PC-3 (cell line): Measurements from ENCODE around the gene SIAH2. TPM values are rescaled to one million over a fixed set of nuclear protein-coding genes. Genes with fewer than 3 reads are reported as not detected.
A peak's percentile ranks its signal among the peaks of the same experiment; 100 is the strongest.

ENCODE experiments used
- ATAC-seq: fragments of 200-7000 bp; cut with Tn5 transposase; 2 replicates; pipeline ENCODE4 v1.9.1; 2020; ENCODE audit warnings: mild to moderate bottlenecking, moderate library complexity
- BruUV-seq: library from RNA; stranded (reverse); fragments of 400-500 nt; replicated peaks from 2 replicates; lab custom pipeline; 2021; lab: Mats Ljungman, UMichigan
- CTCF ChIA-PET: fragments of 300-600 bp; sonication (Branson Sonifier 250); formaldehyde crosslinking; loops from one replicate; lab custom pipeline; 2022; ENCODE audit warnings: antibody characterized with exemption; lab: Charles Lee
- POLR2A ChIA-PET: fragments of 300-600 bp; sonication (Branson Sonifier 250); formaldehyde crosslinking; loops from one replicate; lab custom pipeline; 2022; ENCODE audit warnings: antibody characterized with exemption; ENCODE audit not compliant: unreplicated experiment; lab: Charles Lee
- DNase-seq: peaks from one replicate; pipeline ENCODE4 v3.0.0-alpha.2; 2015
- H2AFZ ChIP-seq: fragments of 300-600 bp; sonication (generic); 2 replicates; pipeline ENCODE4 v1.6.0; 2016; ENCODE audit warnings: antibody characterized with exemption, low read length
- H3F3A ChIP-seq: fragments of 300-600 bp; sonication (generic); one replicate; pipeline ENCODE4 v1.6.0; 2017; ENCODE audit warnings: antibody characterized with exemption, low read length, control low read depth, mild to moderate bottlenecking; ENCODE audit not compliant: unreplicated experiment
- H3K27ac ChIP-seq: fragments of 300-600 bp; sonication (generic); 2 replicates; pipeline ENCODE4 v1.5.1; 2016; ENCODE audit warnings: mild to moderate bottlenecking, low read length
- H3K27me3 ChIP-seq: fragments of 300-600 bp; sonication (generic); 2 replicates; pipeline ENCODE4 v1.6.1; 2016; ENCODE audit warnings: low read length, mixed read lengths
- H3K36me3 ChIP-seq: fragments of 300-600 bp; sonication (generic); 2 replicates; pipeline ENCODE4 v1.6.1; 2016; ENCODE audit warnings: low read depth, mixed run types, low read length, mixed read lengths
- H3K4me1 ChIP-seq: fragments of 300-600 bp; sonication (generic); 2 replicates; pipeline ENCODE4 v1.5.1; 2016; ENCODE audit warnings: low read length; ENCODE audit not compliant: insufficient read depth
- H3K4me2 ChIP-seq: fragments of 300-600 bp; sonication (generic); 2 replicates; pipeline ENCODE4 v1.6.0; 2016; ENCODE audit warnings: low read length
- H3K4me3 ChIP-seq: fragments of 300-600 bp; sonication (generic); 2 replicates; pipeline ENCODE4 v1.5.1; 2016; ENCODE audit warnings: mild to moderate bottlenecking, low read length, mixed read lengths
- H3K79me2 ChIP-seq: fragments of 300-600 bp; sonication (generic); 2 replicates; pipeline ENCODE4 v1.6.1; 2017; ENCODE audit warnings: low read length, mixed read lengths
- H3K9ac ChIP-seq: fragments of 300-600 bp; sonication (generic); 2 replicates; pipeline ENCODE4 v1.6.0; 2016; ENCODE audit warnings: mild to moderate bottlenecking, low read length
- H3K9me2 ChIP-seq: fragments of 300-600 bp; sonication (generic); replicated peaks from 2 replicates; pipeline ENCODE4 v1.6.1; 2016; ENCODE audit warnings: mixed run types, low read length, mixed read lengths
- H3K9me3 ChIP-seq: fragments of 300-600 bp; sonication (generic); 2 replicates; pipeline ENCODE4 v1.6.1; 2016; ENCODE audit warnings: low read length, mixed read lengths
- H4K20me1 ChIP-seq: fragments of 300-600 bp; sonication (generic); 2 replicates; pipeline ENCODE4 v1.6.1; 2016; ENCODE audit warnings: low read length, mixed read lengths
- EZH2 ChIP-seq: fragments of 300-600 bp; sonication (generic); IDR thresholded peaks from one replicate; pipeline ENCODE4 v1.6.1; 2017; ENCODE audit warnings: antibody characterized with exemption, mild to moderate bottlenecking, low read length; ENCODE audit not compliant: unreplicated experiment
- EZH2phosphoT487 ChIP-seq: fragments of 300-600 bp; sonication (generic); IDR thresholded peaks from 2 replicates; pipeline ENCODE4 v1.6.1; 2018; ENCODE audit warnings: mild to moderate bottlenecking, antibody characterized with exemption, low read length, borderline replicate concordance
- intact Hi-C: fragments of 100-400 bp; cut with micrococcal nuclease; formaldehyde crosslinking; loops from 2 replicates; pipeline ENCODE4 v1.9.0; 2023
- total RNA-seq: library from RNA; depleted of rRNA; stranded (reverse); fragments of >200 nt; gene quantifications from 2 replicates; pipeline ENCODE4 v1.2.3, GENCODE V29; 2014
- TF ChIP-seq, protein P1 (sequence below): fragments of 300-600 bp; sonication (generic); conservative IDR thresholded peaks from 2 replicates; pipeline ENCODE4 v1.5.1; 2017; ENCODE audit warnings: antibody characterized with exemption, low read depth, mild to moderate bottlenecking, low read length

SIAH2 gene
- total RNA-seq, 1 experiment from 2014 or later = 37.8 TPM

DNA sequence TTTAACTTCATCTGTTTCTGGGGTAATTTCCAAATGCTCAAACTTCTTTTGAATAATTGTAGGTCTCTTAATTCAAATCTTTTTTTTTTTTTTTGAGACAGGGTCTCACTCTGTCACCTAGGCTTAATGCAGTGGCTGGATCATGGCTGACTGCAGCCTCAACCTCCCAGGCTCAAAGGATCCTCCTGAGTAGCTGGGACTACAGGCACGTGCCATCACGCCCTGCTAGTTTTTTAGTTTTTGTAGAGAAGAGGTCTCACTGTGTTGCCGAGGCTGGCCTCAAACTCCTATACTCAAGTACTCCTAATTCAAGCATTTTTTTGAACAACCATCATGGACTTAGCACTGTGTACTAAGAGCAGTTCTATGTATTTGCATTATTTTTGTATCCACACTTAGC is 3.8 kb upstream of the SIAH2 start:
- Histone ChIP-seq H2AFZ (no peak overlapping the region), H3K79me2 (peaks cover 13% of the 10 kb centered on the region), H3F3A (no peaks in the 10 kb centered on the region), H3K9ac (no peak overlapping the region), H3K4me2 (peak overlapping the region; percentile 18; the same call in 1 of the 2 replicates), H3K27ac (no peak overlapping the region), H3K9me3 (no peaks in the 10 kb centered on the region), H3K4me3 (no peak overlapping the region), H3K27me3 (no peaks in the 10 kb centered on the region), H3K9me2 (no peaks in the 10 kb centered on the region), H3K4me1 (peaks cover 23% of the 10 kb centered on the region), H3K36me3 (no peaks in the 10 kb centered on the region), H4K20me1 (no peaks in the 10 kb centered on the region)
- BruUV-seq = no TSS peak
- ATAC-seq (no peak), DNase-seq (no peak)
- intact Hi-C loops = no loop called here
- POLR2A ChIA-PET = no interaction called here
- TF ChIP-seq EZH2phosphoT487 (no peak), EZH2 (no peak)
- TF ChIP-seq, protein P1, sequence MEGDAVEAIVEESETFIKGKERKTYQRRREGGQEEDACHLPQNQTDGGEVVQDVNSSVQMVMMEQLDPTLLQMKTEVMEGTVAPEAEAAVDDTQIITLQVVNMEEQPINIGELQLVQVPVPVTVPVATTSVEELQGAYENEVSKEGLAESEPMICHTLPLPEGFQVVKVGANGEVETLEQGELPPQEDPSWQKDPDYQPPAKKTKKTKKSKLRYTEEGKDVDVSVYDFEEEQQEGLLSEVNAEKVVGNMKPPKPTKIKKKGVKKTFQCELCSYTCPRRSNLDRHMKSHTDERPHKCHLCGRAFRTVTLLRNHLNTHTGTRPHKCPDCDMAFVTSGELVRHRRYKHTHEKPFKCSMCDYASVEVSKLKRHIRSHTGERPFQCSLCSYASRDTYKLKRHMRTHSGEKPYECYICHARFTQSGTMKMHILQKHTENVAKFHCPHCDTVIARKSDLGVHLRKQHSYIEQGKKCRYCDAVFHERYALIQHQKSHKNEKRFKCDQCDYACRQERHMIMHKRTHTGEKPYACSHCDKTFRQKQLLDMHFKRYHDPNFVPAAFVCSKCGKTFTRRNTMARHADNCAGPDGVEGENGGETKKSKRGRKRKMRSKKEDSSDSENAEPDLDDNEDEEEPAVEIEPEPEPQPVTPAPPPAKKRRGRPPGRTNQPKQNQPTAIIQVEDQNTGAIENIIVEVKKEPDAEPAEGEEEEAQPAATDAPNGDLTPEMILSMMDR = no peak
- CTCF ChIA-PET = no interaction called here

- peaks cover 19% of the 10 kb centered on the region for H3K79me2 ChIP-seq
- no peaks in the 10 kb centered on the region for H3K36me3 ChIP-seq
- ATAC-seq = no peak
- CTCF ChIA-PET = no interaction called here
- no peaks in the 10 kb centered on the region for H3K9me2 ChIP-seq
- H3K27ac ChIP-seq = no peak overlapping the region
- H3K4me3 ChIP-seq = no peak overlapping the region
- peak overlapping the region; percentile 18 for H3K4me2 ChIP-seq
- no peaks in the 10 kb centered on the region for H3F3A ChIP-seq
- no peak overlapping the region for H3K9ac ChIP-seq
- TF ChIP-seq, protein P1 = no peak
- no peak for TF ChIP-seq EZH2phosphoT487
- peaks cover 25% of the 10 kb centered on the region for H3K4me1 ChIP-seq
- BruUV-seq = no TSS peak
- no peaks in the 10 kb centered on the region for H3K9me3 ChIP-seq
- no peak overlapping the region for H2AFZ ChIP-seq
- no peaks in the 10 kb centered on the region for H3K27me3 ChIP-seq
- peak; percentile 58 for DNase-seq
- intact Hi-C loops = loop anchor here (2.0 kb wide), 1 partner anchor 19 kb away; no protein-coding TSS in a partner anchor
- POLR2A ChIA-PET = no interaction called here
- H4K20me1 ChIP-seq = peaks cover 4% of the 10 kb centered on the region
Observed at GRCh38 chr3:150765949-150766720, 3.2 kb upstream of the SIAH2 start.

DNA sequence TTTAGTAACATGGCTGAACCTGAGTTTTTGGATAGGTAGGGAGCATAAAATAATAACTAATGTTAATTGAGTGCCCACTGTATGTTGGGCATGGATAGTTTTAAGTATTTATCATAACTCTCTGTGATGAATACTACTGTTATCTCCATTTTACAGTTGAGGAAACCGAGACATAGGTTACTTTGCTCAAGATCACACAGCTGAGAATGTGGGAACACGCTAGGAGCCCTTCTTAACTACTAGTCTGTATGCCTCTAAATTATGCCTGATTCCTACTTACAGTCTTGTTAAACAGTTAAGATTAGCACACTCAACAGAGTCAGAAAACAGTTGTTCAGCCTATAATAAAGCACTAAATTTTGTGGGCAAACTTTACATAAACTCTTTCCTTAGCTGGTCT is 2.0 kb upstream of the SIAH2 start:
- Histone ChIP-seq H3F3A (no peaks in the 10 kb centered on the region), H3K27ac (no peak overlapping the region), H4K20me1 (peaks cover 16% of the 10 kb centered on the region), H3K9ac (no peak overlapping the region), H3K9me3 (no peaks in the 10 kb centered on the region), H3K4me1 (peaks cover 37% of the 10 kb centered on the region), H3K9me2 (no peaks in the 10 kb centered on the region), H3K4me3 (no peak overlapping the region), H3K79me2 (peaks cover 31% of the 10 kb centered on the region), H3K4me2 (0 out of 2 replicates have a peak overlapping the region, but pooled peaks have one; percentile 96), H3K36me3 (no peaks in the 10 kb centered on the region), H3K27me3 (no peaks in the 10 kb centered on the region), H2AFZ (no peak overlapping the region)
- DNase-seq = no peak
- ChIA-PET CTCF (no interaction called here), POLR2A (no interaction called here)
- intact Hi-C loops = loop anchor here (1.0 to 5.0 kb wide), 4 partner anchors 20 to 238 kb away; partner anchors contain the start of genes EIF2A and SERP1
- no peak for ATAC-seq
- TF ChIP-seq EZH2 = no peak
- TF ChIP-seq EZH2phosphoT487 = no peak
- TF ChIP-seq, protein P1 = no peak
- BruUV-seq = no TSS peak
